ENCODE data around the gene GRM4.

DNA sequence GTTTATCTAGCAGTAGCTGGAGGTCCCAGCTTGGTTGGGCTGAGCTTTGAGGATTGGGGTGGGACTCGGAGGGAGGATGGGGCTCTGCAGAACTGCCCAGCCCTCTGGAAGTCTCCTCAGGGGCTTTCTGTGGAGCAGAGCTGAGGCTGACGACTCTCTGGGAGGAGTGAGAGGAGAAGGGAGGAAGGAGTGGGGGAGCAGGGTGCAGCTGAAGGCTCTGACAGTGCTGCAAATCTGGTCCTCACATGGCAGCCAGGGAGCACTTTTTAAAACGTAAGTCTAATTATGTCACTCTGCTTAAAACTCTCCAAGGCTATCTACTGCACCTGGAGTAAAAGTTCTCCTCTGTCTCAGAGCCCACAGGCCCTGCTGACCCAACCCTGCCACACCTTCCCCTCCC, 32.4 kb downstream of the GRM4 start:
- TF ChIP-seq ZNF274 (IDR thresholded peaks at IDR 0.05; ENCODE audit: low read depth, low read length), result no peak
- TF ChIP-seq YY1 (IDR thresholded peaks at IDR 0.05; ENCODE audit: insufficient read depth, insufficient read length), result no peak
